GM06990 (cell line): Measurements from ENCODE around the gene LHX3.

ENCODE experiments used
- DNase-seq: peaks from one replicate; pipeline ENCODE4 v3.0.0-alpha.2; 2011; ENCODE audit not compliant: insufficient read length; ENCODE audit errors: extremely low read depth
- H3K27me3 ChIP-seq: replicated peaks from 2 replicates; pipeline ENCODE4 v1.6.0; 2011; ENCODE audit warnings: low read length; ENCODE audit not compliant: control insufficient read depth, insufficient read depth
- H3K36me3 ChIP-seq: 2 replicates; pipeline ENCODE4 v1.5.1; 2011; ENCODE audit warnings: low read length; ENCODE audit not compliant: control insufficient read depth, insufficient read depth
- H3K4me3 ChIP-seq: replicated peaks from 2 replicates; pipeline ENCODE4 v1.5.1; 2011; ENCODE audit warnings: low read depth, mild to moderate bottlenecking, control low read depth, low read length
- CTCF ChIP-seq: IDR thresholded peaks from 2 replicates; pipeline ENCODE4 v1.5.1; 2011; ENCODE audit warnings: low read length, control low read depth, mild to moderate bottlenecking, inconsistent platforms; ENCODE audit not compliant: insufficient read depth, poor library complexity, severe bottlenecking

Gene LHX3

GRCh38 chr9:136201609-136202453 is 3.1 kb downstream of the LHX3 start:
- no peaks in the 10 kb centered on the region for H3K36me3 ChIP-seq
- TF ChIP-seq CTCF: no peak
- H3K4me3 ChIP-seq: no peak overlapping the region
- peaks cover 2% of the 10 kb centered on the region; the same call in 1 of the 2 replicates for H3K27me3 ChIP-seq
- DNase-seq: no peak

- Histone ChIP-seq H3K4me3 (no peak overlapping the region), H3K27me3 (peaks cover 2% of the 10 kb centered on the region; the same call in 1 of the 2 replicates), H3K36me3 (no peaks in the 10 kb centered on the region)
- no peak for DNase-seq
- no peak for TF ChIP-seq CTCF
Measured at GRCh38 chr9:136201174-136201573, 3.8 kb downstream of the LHX3 start.

GRCh38 chr9:136200424-136200823 is 4.5 kb downstream of the LHX3 start:
- H3K27me3 ChIP-seq: peaks cover 2% of the 10 kb centered on the region; the same call in 1 of the 2 replicates
- H3K36me3 ChIP-seq: no peaks in the 10 kb centered on the region
- no peak for DNase-seq
- no peak overlapping the region for H3K4me3 ChIP-seq
- no peak for TF ChIP-seq CTCF

- Histone ChIP-seq H3K27me3 (peaks cover under 1% of the 10 kb centered on the region; the same call in 1 of the 2 replicates), H3K4me3 (no peak overlapping the region), H3K36me3 (no peaks in the 10 kb centered on the region)
- TF ChIP-seq CTCF: no peak
- DNase-seq: no peak
Measured at GRCh38 chr9:136199391-136200288, 5.3 kb downstream of the LHX3 start.

- TF ChIP-seq CTCF: no peak
- Histone ChIP-seq H3K4me3 (no peak overlapping the region), H3K36me3 (no peaks in the 10 kb centered on the region), H3K27me3 (no peaks in the 10 kb centered on the region; the same call in 1 of the 2 replicates)
- no peak for DNase-seq
Measured at GRCh38 chr9:136198605-136199083, 6.3 kb downstream of the LHX3 start.
